Lower leg skin (tissue), 3 donors: ENCODE measurements around the gene HHIP.

Source experiments
- CTCF ChIP-seq, 3 donors: fragments of 450-650 bp; IDR thresholded peaks; one replicate each; pipeline ENCODE4 v1.5.1; 2016; ENCODE audit warnings: antibody characterized with exemption in 3 of 3, mild to moderate bottlenecking in 3 of 3, moderate library complexity in 2 of 3
- POLR2A ChIP-seq, 2 donors: fragments of 450-650 bp; IDR thresholded peaks; one replicate each; pipeline ENCODE4 v1.6.1; 2016 to 2017; ENCODE audit warnings: antibody characterized with exemption in 2 of 2, mild to moderate bottlenecking in 1 of 2, moderate library complexity in 1 of 2

- no peak for TF ChIP-seq CTCF (IDR thresholded peaks at IDR 0.05)
- TF ChIP-seq POLR2A (IDR thresholded peaks at IDR 0.05) = no peak
Observed at GRCh38 chr4:144782345-144782744, 136.4 kb downstream of the HHIP start.
